Sigmoid colon (tissue), 7 donors: ENCODE measurements around the gene TMBIM1. TPM values are rescaled to one million over a fixed set of nuclear protein-coding genes. Genes with fewer than 3 reads are reported as not detected.

Source experiments
- DNase-seq: peaks from one replicate; pipeline ENCODE4 v3.0.0-alpha.2; 2019
- H3K27ac ChIP-seq, 4 donors: fragments of 200-600 bp; sonication (generic); one replicate each; pipeline ENCODE4 v1.5.1; 2016 to 2019; ENCODE audit warnings: mild to moderate bottlenecking in 1 of 4
- H3K27me3 ChIP-seq, 3 donors: fragments of 200-600 bp; sonication (generic); one replicate each; pipeline ENCODE4 v1.5.1; 2019; ENCODE audit warnings: mild to moderate bottlenecking in 1 of 3
- H3K36me3 ChIP-seq, 4 donors: fragments of 200-600 bp; sonication (generic); one replicate each; pipeline ENCODE4 v1.5.1; 2016 to 2019
- H3K4me1 ChIP-seq, 4 donors: fragments of 200-600 bp; sonication (generic); one replicate each; pipeline ENCODE4 v1.5.1; 2017 to 2019
- H3K4me3 ChIP-seq, 4 donors: fragments of 200-600 bp; sonication (generic); one replicate each; pipeline ENCODE4 v1.5.1; 2017 to 2019; ENCODE audit warnings: mild to moderate bottlenecking in 2 of 4, moderate library complexity in 1 of 4
- H3K9me3 ChIP-seq, 4 donors: fragments of 200-600 bp in 3 of 4; sonication (generic) in 3 of 4; one replicate each; pipeline versions ENCODE4 v1.5.1 to v1.6.1; 2013 to 2019
- CTCF ChIP-seq, 4 experiments: fragments of 450-650 bp in 3 of 4; fragments of 200-600 bp in 1 of 4; IDR thresholded peaks; one replicate each; pipeline ENCODE4 v1.5.1; 2016 to 2019; ENCODE audit warnings: antibody characterized with exemption in 4 of 4, mild to moderate bottlenecking in 3 of 4, moderate library complexity in 2 of 4
- EP300 ChIP-seq, 4 donors: sonication (generic); formaldehyde crosslinking; IDR thresholded peaks; one replicate each; pipeline ENCODE4 v1.6.1; 2017; ENCODE audit warnings: antibody characterized with exemption in 4 of 4
- POLR2A ChIP-seq, 2 donors: fragments of 450-650 bp; IDR thresholded peaks; one replicate each; pipeline ENCODE4 v1.6.1; 2016; ENCODE audit warnings: antibody characterized with exemption in 2 of 2, mild to moderate bottlenecking in 2 of 2, moderate library complexity in 2 of 2
- POLR2AphosphoS5 ChIP-seq, 4 donors: sonication (generic); formaldehyde crosslinking; IDR thresholded peaks; one replicate each; pipeline ENCODE4 v1.6.1; 2017; ENCODE audit warnings: antibody characterized with exemption in 4 of 4
- WGBS, 2 donors: extraction: QIAGEN DNeasy Blood & Tissue Kit; methylation state at CpG; one replicate each; pipeline ENCODE4 v1.1.7; 2013; 5-methylcytosine and 5-hydroxymethylcytosine counted together
- intact Hi-C: fragments of 100-400 bp; cut with DNase I; formaldehyde crosslinking; loops from one replicate; pipeline ENCODE4 v1.15.1; 2023
- polyA plus RNA-seq, 3 donors: library from polyadenylated mRNA; stranded (reverse); fragments of 200-250 nt; gene quantifications; one replicate each; pipeline ENCODE4 v1.2.3, GENCODE V29; 2013
- total RNA-seq, 4 donors: library from RNA; depleted of rRNA; stranded (reverse); fragments of >200 nt; gene quantifications; one replicate each; pipeline ENCODE4 v1.1.0, GENCODE V29; 2016
- donor health status: healthy with polysubstance abuse.
- donor health status: Bipolar disorder and iron deficiency.
- donor health status: healthy.

TMBIM1 gene
- total and polyA plus RNA-seq, 7 donors = 90.2 to 204 (median 139) TPM

- Histone ChIP-seq H3K36me3 (peaks cover 34 to 56% (median 49%) of the 10 kb centered on the region in 4 donors), H3K9me3 (no peaks in the 10 kb centered on the region), H3K27ac (peak overlapping the region; percentile 91 to 99 (median 96)), H3K27me3 (no peaks in the 10 kb centered on the region), H3K4me3 (no peak overlapping the region), H3K4me1 (peaks cover 0 to 62% (median 55%) of the 10 kb centered on the region in 4 donors)
- TF ChIP-seq EP300 (IDR thresholded peaks at IDR 0.05) = no peak
- peak in 1 of 4 donors; percentile 14 for TF ChIP-seq POLR2AphosphoS5 (IDR thresholded peaks at IDR 0.05)
- WGBS, 2 donors = 78 to 85% methylated on average over 3 of the region's 3 CpGs
- intact Hi-C loops = no loop called here
- peak; percentile 83 for DNase-seq
Measured at GRCh38 chr2:218281449-218281848, 10.9 kb downstream of the TMBIM1 start.

GRCh38 chr2:218280260-218280870, 11.9 kb downstream of the TMBIM1 start:
- Histone ChIP-seq H3K4me1 (peaks cover 0 to 51% (median 44%) of the 10 kb centered on the region in 4 donors), H3K27me3 (no peaks in the 10 kb centered on the region), H3K27ac (peak overlapping the region in 3 of 4 donors; percentile 30 to 91 (median 39)), H3K4me3 (no peak overlapping the region), H3K36me3 (peaks cover 45 to 67% (median 60%) of the 10 kb centered on the region in 4 donors), H3K9me3 (no peaks in the 10 kb centered on the region)
- DNase-seq = no peak
- intact Hi-C loops = no loop called here
- TF ChIP-seq EP300 (IDR thresholded peaks at IDR 0.05) = no peak
- TF ChIP-seq POLR2A (IDR thresholded peaks at IDR 0.05) = no peak
- TF ChIP-seq CTCF (IDR thresholded peaks at IDR 0.05) = no peak
- no peak for TF ChIP-seq POLR2AphosphoS5 (IDR thresholded peaks at IDR 0.05)
- WGBS, 2 donors = 95 to 96% methylated on average over 14 of the region's 14 CpGs

GRCh38 chr2:218278531-218279360, 13.6 kb downstream of the TMBIM1 start:
- H3K27ac ChIP-seq = peak overlapping the region in 1 of 4 donors; percentile 6
- WGBS, 2 donors = 84 to 91% methylated on average over 16 of the region's 16 CpGs
- TF ChIP-seq EP300 (IDR thresholded peaks at IDR 0.05) (no peak), POLR2AphosphoS5 (IDR thresholded peaks at IDR 0.05) (no peak), POLR2A (IDR thresholded peaks at IDR 0.05) (no peak), CTCF (IDR thresholded peaks at IDR 0.05) (no peak)
- intact Hi-C loops = no loop called here
- no peak overlapping the region for H3K4me3 ChIP-seq
- H3K27me3 ChIP-seq = no peaks in the 10 kb centered on the region
- DNase-seq = no peak
- H3K36me3 ChIP-seq = peaks cover 61 to 83% (median 76%) of the 10 kb centered on the region in 4 donors
- H3K9me3 ChIP-seq = no peaks in the 10 kb centered on the region
- peaks cover 0 to 37% (median 28%) of the 10 kb centered on the region in 4 donors for H3K4me1 ChIP-seq

GRCh38 chr2:218277921-218278320, 14.4 kb downstream of the TMBIM1 start:
- TF ChIP-seq CTCF (IDR thresholded peaks at IDR 0.05) = no peak
- no peak for TF ChIP-seq EP300 (IDR thresholded peaks at IDR 0.05)
- no peak for TF ChIP-seq POLR2A (IDR thresholded peaks at IDR 0.05)
- TF ChIP-seq POLR2AphosphoS5 (IDR thresholded peaks at IDR 0.05) = no peak
- Histone ChIP-seq H3K27ac (peak overlapping the region in 3 of 4 donors; percentile 5 to 6 (median 6)), H3K36me3 (peaks cover 61 to 86% (median 78%) of the 10 kb centered on the region in 4 donors), H3K27me3 (no peaks in the 10 kb centered on the region), H3K4me3 (no peak overlapping the region), H3K9me3 (no peaks in the 10 kb centered on the region), H3K4me1 (peaks cover 0 to 37% (median 23%) of the 10 kb centered on the region in 4 donors)
- DNase-seq = no peak
- intact Hi-C loops = no loop called here
- 86 to 89% methylated on average over 7 of the region's 7 CpGs for WGBS, 2 donors
